Measurements from ENCODE around the gene H2AZ2.
A peak's percentile ranks its signal among the peaks of the same experiment; 100 is the strongest.

Gene H2AZ2

GRCh38 chr7:44854644-44855364, 6.9 kb upstream of the H2AZ2 start:
- H3F3A ChIP-seq (ENCODE audit: insufficient read depth, low read length), result peaks cover 4% of the 10 kb centered on the region; the same call in 1 of the 2 replicates
- TF ChIP-seq EZH2 (optimal IDR thresholded peaks at IDR 0.05; ENCODE audit: low read depth, low read length) (no peak), EZH2phosphoT487 (IDR thresholded peaks at IDR 0.05; ENCODE audit: low read length) (no peak)
- TF ChIP-seq, protein P1, sequence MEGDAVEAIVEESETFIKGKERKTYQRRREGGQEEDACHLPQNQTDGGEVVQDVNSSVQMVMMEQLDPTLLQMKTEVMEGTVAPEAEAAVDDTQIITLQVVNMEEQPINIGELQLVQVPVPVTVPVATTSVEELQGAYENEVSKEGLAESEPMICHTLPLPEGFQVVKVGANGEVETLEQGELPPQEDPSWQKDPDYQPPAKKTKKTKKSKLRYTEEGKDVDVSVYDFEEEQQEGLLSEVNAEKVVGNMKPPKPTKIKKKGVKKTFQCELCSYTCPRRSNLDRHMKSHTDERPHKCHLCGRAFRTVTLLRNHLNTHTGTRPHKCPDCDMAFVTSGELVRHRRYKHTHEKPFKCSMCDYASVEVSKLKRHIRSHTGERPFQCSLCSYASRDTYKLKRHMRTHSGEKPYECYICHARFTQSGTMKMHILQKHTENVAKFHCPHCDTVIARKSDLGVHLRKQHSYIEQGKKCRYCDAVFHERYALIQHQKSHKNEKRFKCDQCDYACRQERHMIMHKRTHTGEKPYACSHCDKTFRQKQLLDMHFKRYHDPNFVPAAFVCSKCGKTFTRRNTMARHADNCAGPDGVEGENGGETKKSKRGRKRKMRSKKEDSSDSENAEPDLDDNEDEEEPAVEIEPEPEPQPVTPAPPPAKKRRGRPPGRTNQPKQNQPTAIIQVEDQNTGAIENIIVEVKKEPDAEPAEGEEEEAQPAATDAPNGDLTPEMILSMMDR (IDR thresholded peaks at IDR 0.05; ENCODE audit: low read length), result no peak
- H3K9ac ChIP-seq (ENCODE audit: low read length), result no peak overlapping the region
- no peaks in the 10 kb centered on the region for H3K9me3 ChIP-seq (replicated peaks; ENCODE audit: insufficient read depth, low read length)
- DNase-seq, result no peak
- H2AFZ ChIP-seq (ENCODE audit: low read length), result no peak overlapping the region
- H3K9me2 ChIP-seq (replicated peaks; ENCODE audit: insufficient read depth, low read length), result no peaks in the 10 kb centered on the region
- H3K27ac ChIP-seq (ENCODE audit: low read length), result no peak overlapping the region
- no peak overlapping the region for H3K4me3 ChIP-seq (ENCODE audit: low read length)
- H3K4me1 ChIP-seq (ENCODE audit: low read length), result peaks cover 11% of the 10 kb centered on the region; the same call in 1 of the 2 replicates
- no peaks in the 10 kb centered on the region for H3K36me3 ChIP-seq (replicated peaks; ENCODE audit: insufficient read depth, low read length)
- H3K27me3 ChIP-seq (replicated peaks; ENCODE audit: insufficient read depth, low read length), result no peaks in the 10 kb centered on the region
- H3K79me2 ChIP-seq (ENCODE audit: low read length), result no peaks in the 10 kb centered on the region
- no peak overlapping the region for H3K4me2 ChIP-seq (ENCODE audit: low read depth, low read length)
- no peaks in the 10 kb centered on the region for H4K20me1 ChIP-seq (ENCODE audit: insufficient read depth, low read length)

GRCh38 chr7:44853391-44853790, 5.5 kb upstream of the H2AZ2 start:
- Histone ChIP-seq H3F3A (ENCODE audit: insufficient read depth, low read length) (peaks cover 12% of the 10 kb centered on the region; the same call in 1 of the 2 replicates), H3K27ac (ENCODE audit: low read length) (no peak overlapping the region), H3K9me2 (replicated peaks; ENCODE audit: insufficient read depth, low read length) (no peaks in the 10 kb centered on the region), H3K4me3 (ENCODE audit: low read length) (no peak overlapping the region), H3K4me1 (ENCODE audit: low read length) (peaks cover 11% of the 10 kb centered on the region; the same call in 1 of the 2 replicates), H3K79me2 (ENCODE audit: low read length) (no peaks in the 10 kb centered on the region), H2AFZ (ENCODE audit: low read length) (no peak overlapping the region), H3K27me3 (replicated peaks; ENCODE audit: insufficient read depth, low read length) (no peaks in the 10 kb centered on the region), H3K9me3 (replicated peaks; ENCODE audit: insufficient read depth, low read length) (no peaks in the 10 kb centered on the region), H4K20me1 (ENCODE audit: insufficient read depth, low read length) (no peaks in the 10 kb centered on the region), H3K9ac (ENCODE audit: low read length) (no peak overlapping the region), H3K36me3 (replicated peaks; ENCODE audit: insufficient read depth, low read length) (no peaks in the 10 kb centered on the region), H3K4me2 (ENCODE audit: low read depth, low read length) (peak overlapping the region; percentile 33; the same call in 1 of the 2 replicates)
- peak; percentile 73 for DNase-seq
- TF ChIP-seq EZH2 (optimal IDR thresholded peaks at IDR 0.05; ENCODE audit: low read depth, low read length), result no peak
- TF ChIP-seq EZH2phosphoT487 (IDR thresholded peaks at IDR 0.05; ENCODE audit: low read length), result no peak
- TF ChIP-seq, protein P1 (IDR thresholded peaks at IDR 0.05; ENCODE audit: low read length), result no peak

DNA sequence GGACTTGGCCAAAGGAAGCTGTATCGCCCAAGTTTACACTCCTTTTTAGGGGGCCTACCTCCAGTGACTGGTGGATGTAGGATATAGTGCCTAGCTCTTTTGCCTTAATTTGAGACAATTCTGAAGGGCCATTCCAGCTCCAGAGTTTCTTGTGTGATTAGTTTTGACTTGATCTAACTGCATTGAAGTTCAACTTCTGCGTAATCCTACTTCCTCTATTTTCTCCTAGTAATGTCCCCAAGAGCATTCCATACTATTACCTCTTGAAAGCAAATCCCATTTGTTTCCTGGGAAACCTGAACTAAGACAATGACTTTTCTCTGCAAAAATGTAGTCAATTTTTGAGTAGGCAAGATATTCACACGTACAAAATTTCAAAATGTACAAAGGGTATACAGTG, 4.7 kb upstream of the H2AZ2 start:
- Histone ChIP-seq H3F3A (ENCODE audit: insufficient read depth, low read length) (peaks cover 13% of the 10 kb centered on the region), H3K9ac (ENCODE audit: low read length) (no peak overlapping the region), H3K4me1 (ENCODE audit: low read length) (peaks cover 8% of the 10 kb centered on the region; the same call in 1 of the 2 replicates), H3K27ac (ENCODE audit: low read length) (no peak overlapping the region), H3K36me3 (replicated peaks; ENCODE audit: insufficient read depth, low read length) (no peaks in the 10 kb centered on the region), H3K79me2 (ENCODE audit: low read length) (peaks cover under 1% of the 10 kb centered on the region), H3K9me3 (replicated peaks; ENCODE audit: insufficient read depth, low read length) (no peaks in the 10 kb centered on the region), H3K9me2 (replicated peaks; ENCODE audit: insufficient read depth, low read length) (no peaks in the 10 kb centered on the region), H3K4me2 (ENCODE audit: low read depth, low read length) (no peak overlapping the region), H4K20me1 (ENCODE audit: insufficient read depth, low read length) (no peaks in the 10 kb centered on the region), H3K4me3 (ENCODE audit: low read length) (no peak overlapping the region), H3K27me3 (replicated peaks; ENCODE audit: insufficient read depth, low read length) (no peaks in the 10 kb centered on the region), H2AFZ (ENCODE audit: low read length) (no peak overlapping the region)
- no peak for DNase-seq
- no peak for TF ChIP-seq EZH2 (optimal IDR thresholded peaks at IDR 0.05; ENCODE audit: low read depth, low read length)
- no peak for TF ChIP-seq EZH2phosphoT487 (IDR thresholded peaks at IDR 0.05; ENCODE audit: low read length)
